ENCODE results near the gene RFX7.

Gene RFX7

GRCh38 chr15:56242576-56243162 lies 1.0 kb downstream of the RFX7 start:
- TF ChIP-seq POLR2AphosphoS5 (IDR thresholded peaks at IDR 0.05; ENCODE audit: low read depth, low read length) (no peak), TAF1 (IDR thresholded peaks at IDR 0.05; ENCODE audit: borderline replicate concordance, low read depth, low read length) (no peak), POLR2A (IDR thresholded peaks at IDR 0.05; ENCODE audit: low read depth, low read length) (peak; percentile 3; the same call in 1 of the 2 replicates)
- FAIRE-seq = no peak
- no peak for DNase-seq (ENCODE audit: insufficient read length)

- DNase-seq (ENCODE audit: insufficient read length) (no peak), FAIRE-seq (no peak)
- TF ChIP-seq POLR2AphosphoS5 (IDR thresholded peaks at IDR 0.05; ENCODE audit: low read depth, low read length) = no peak
- no peak for TF ChIP-seq TAF1 (IDR thresholded peaks at IDR 0.05; ENCODE audit: borderline replicate concordance, low read depth, low read length)
- TF ChIP-seq POLR2A (IDR thresholded peaks at IDR 0.05; ENCODE audit: low read depth, low read length) = no peak
Observed at GRCh38 chr15:56241374-56242105, 2.1 kb downstream of the RFX7 start.

GRCh38 chr15:56240390-56240789 lies 3.3 kb downstream of the RFX7 start:
- no peak for TF ChIP-seq POLR2A (IDR thresholded peaks at IDR 0.05; ENCODE audit: low read depth, low read length)
- no peak for TF ChIP-seq POLR2AphosphoS5 (IDR thresholded peaks at IDR 0.05; ENCODE audit: low read depth, low read length)
- TF ChIP-seq TAF1 (IDR thresholded peaks at IDR 0.05; ENCODE audit: borderline replicate concordance, low read depth, low read length) = no peak
- DNase-seq (ENCODE audit: insufficient read length) (no peak), FAIRE-seq (no peak)

- FAIRE-seq (no peak), DNase-seq (ENCODE audit: insufficient read length) (no peak)
- TF ChIP-seq TAF1 (IDR thresholded peaks at IDR 0.05; ENCODE audit: borderline replicate concordance, low read depth, low read length) = no peak
- TF ChIP-seq POLR2AphosphoS5 (IDR thresholded peaks at IDR 0.05; ENCODE audit: low read depth, low read length) = no peak
- TF ChIP-seq POLR2A (IDR thresholded peaks at IDR 0.05; ENCODE audit: low read depth, low read length) = no peak
Observed at GRCh38 chr15:56236197-56236596, 7.5 kb downstream of the RFX7 start.

GRCh38 chr15:56234804-56235203 lies 8.9 kb downstream of the RFX7 start:
- TF ChIP-seq TAF1 (IDR thresholded peaks at IDR 0.05; ENCODE audit: borderline replicate concordance, low read depth, low read length) = no peak
- FAIRE-seq (no peak), DNase-seq (ENCODE audit: insufficient read length) (no peak)

GRCh38 chr15:56233549-56233948 lies 10.1 kb downstream of the RFX7 start:
- DNase-seq (ENCODE audit: insufficient read length) (no peak), FAIRE-seq (no peak)
- TF ChIP-seq POLR2AphosphoS5 (IDR thresholded peaks at IDR 0.05; ENCODE audit: low read depth, low read length) (no peak), POLR2A (IDR thresholded peaks at IDR 0.05; ENCODE audit: low read depth, low read length) (no peak)

- FAIRE-seq (no peak), DNase-seq (ENCODE audit: insufficient read length) (no peak)
- TF ChIP-seq POLR2A (IDR thresholded peaks at IDR 0.05; ENCODE audit: low read depth, low read length) = no peak
- no peak for TF ChIP-seq POLR2AphosphoS5 (IDR thresholded peaks at IDR 0.05; ENCODE audit: low read depth, low read length)
- TF ChIP-seq TAF1 (IDR thresholded peaks at IDR 0.05; ENCODE audit: borderline replicate concordance, low read depth, low read length) = no peak
Observed at GRCh38 chr15:56232058-56232457, 11.6 kb downstream of the RFX7 start.

- DNase-seq (ENCODE audit: insufficient read length) (no peak), FAIRE-seq (no peak)
- TF ChIP-seq POLR2A (IDR thresholded peaks at IDR 0.05; ENCODE audit: low read depth, low read length) = no peak
- no peak for TF ChIP-seq TAF1 (IDR thresholded peaks at IDR 0.05; ENCODE audit: borderline replicate concordance, low read depth, low read length)
- TF ChIP-seq POLR2AphosphoS5 (IDR thresholded peaks at IDR 0.05; ENCODE audit: low read depth, low read length) = no peak
Observed at GRCh38 chr15:56228854-56229253, 14.8 kb downstream of the RFX7 start.

- no peak for TF ChIP-seq POLR2A (IDR thresholded peaks at IDR 0.05; ENCODE audit: low read depth, low read length)
- no peak for TF ChIP-seq TAF1 (IDR thresholded peaks at IDR 0.05; ENCODE audit: borderline replicate concordance, low read depth, low read length)
- TF ChIP-seq POLR2AphosphoS5 (IDR thresholded peaks at IDR 0.05; ENCODE audit: low read depth, low read length) = no peak
- DNase-seq (ENCODE audit: insufficient read length) = no peak
- no peak for FAIRE-seq
Observed at GRCh38 chr15:56228352-56228751, 15.3 kb downstream of the RFX7 start.

- FAIRE-seq = no peak
Observed at GRCh38 chr15:56227780-56228179, 15.9 kb downstream of the RFX7 start.

GRCh38 chr15:56227306-56227705 lies 16.4 kb downstream of the RFX7 start:
- no peak for FAIRE-seq
- DNase-seq (ENCODE audit: insufficient read length) = no peak
- TF ChIP-seq TAF1 (IDR thresholded peaks at IDR 0.05; ENCODE audit: borderline replicate concordance, low read depth, low read length) = no peak
- no peak for TF ChIP-seq POLR2AphosphoS5 (IDR thresholded peaks at IDR 0.05; ENCODE audit: low read depth, low read length)
- no peak for TF ChIP-seq POLR2A (IDR thresholded peaks at IDR 0.05; ENCODE audit: low read depth, low read length)

More at GRCh38 chr15:56227780-56228179, 15.9 kb downstream of the RFX7 start:
- no peak for DNase-seq (ENCODE audit: insufficient read length)
- TF ChIP-seq POLR2A (IDR thresholded peaks at IDR 0.05; ENCODE audit: low read depth, low read length) = no peak
- TF ChIP-seq TAF1 (IDR thresholded peaks at IDR 0.05; ENCODE audit: borderline replicate concordance, low read depth, low read length) = no peak

- no peak for DNase-seq (ENCODE audit: insufficient read length)
- no peak for TF ChIP-seq POLR2AphosphoS5 (IDR thresholded peaks at IDR 0.05; ENCODE audit: low read depth, low read length)
- no peak for TF ChIP-seq TAF1 (IDR thresholded peaks at IDR 0.05; ENCODE audit: borderline replicate concordance, low read depth, low read length)
- no peak for TF ChIP-seq POLR2A (IDR thresholded peaks at IDR 0.05; ENCODE audit: low read depth, low read length)
- no peak for FAIRE-seq
Observed at GRCh38 chr15:56225520-56225919, 18.2 kb downstream of the RFX7 start.

All from GM12892 (cell line).